ENCODE measurements around the gene RPL35A.
"Not testable (repeated sequence)": the region's sequence is repeated elsewhere in the genome, so short reads cannot be mapped to it uniquely, and the experiment has no call there.

The RPL35A gene

DNA sequence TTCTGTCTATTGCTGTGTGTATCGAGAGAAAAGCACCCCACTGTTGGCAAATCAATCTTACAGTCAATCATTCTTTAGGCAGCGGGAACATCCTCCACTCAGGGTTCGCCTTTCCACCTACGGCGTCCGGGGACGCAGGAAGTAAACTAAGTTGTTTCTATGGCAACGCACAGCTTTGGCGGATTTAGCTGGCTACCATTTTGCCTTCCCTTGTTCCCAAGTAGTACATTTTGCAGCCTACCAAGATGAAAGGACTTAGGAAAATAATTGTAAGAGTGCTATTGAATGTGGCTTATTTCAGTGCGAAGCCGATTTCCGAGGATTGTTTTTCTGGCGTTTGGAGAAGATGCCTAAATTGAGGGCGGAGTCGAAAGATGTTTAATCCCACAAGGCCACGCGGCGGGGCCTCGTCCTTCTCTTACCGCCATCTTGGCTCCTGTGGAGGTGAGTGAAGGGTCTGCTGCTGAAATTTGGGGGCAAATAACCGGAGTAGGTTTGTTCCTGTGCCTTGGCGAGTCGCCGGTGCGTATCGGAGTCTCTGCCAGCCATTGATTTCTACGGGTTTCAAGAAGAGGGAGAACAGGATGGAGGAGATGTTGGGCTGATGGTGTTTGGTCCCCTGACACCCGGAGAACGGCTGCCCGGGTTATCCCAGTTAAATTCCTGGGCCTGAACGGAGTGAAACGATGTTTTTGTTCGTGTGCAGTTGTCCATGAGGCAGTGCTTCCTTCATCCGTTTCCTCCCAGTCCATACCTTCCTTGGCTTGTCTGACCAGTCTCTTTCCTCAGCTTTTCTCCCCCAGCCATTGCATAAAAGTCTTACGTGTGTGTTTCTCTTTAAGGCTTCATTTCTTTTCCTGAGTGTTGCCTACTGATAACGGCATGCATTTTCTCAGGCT lies at the start of gene RPL35A:
RPL35A (plus strand) TSS at position 413 of the 899 bp plus-strand sequence. CDS start 778 bp downstream, outside the sequence.
- DNase-seq: peak; percentile 93

DNA sequence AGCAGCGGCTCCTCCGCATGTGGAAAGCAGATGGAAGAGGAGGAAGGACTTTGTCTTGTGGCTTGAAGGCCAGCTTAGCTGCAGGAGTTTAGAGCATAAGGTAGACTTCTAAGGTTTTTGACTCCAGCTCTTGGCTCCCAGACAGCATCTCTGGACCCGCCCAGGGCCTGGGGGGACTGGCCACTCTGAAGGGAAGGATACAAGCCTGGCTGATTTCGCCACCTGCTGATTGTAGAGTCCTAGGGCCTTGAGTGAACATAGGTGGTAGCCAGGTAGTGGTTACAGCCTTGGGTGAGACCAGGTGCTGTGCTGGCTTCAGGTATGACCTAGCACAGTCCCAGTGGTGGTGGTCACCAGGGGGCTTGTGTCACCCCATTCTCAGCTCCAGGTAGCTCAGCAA lies 48.4 kb upstream of the RPL35A start:
- DNase-seq: no peak

DNA sequence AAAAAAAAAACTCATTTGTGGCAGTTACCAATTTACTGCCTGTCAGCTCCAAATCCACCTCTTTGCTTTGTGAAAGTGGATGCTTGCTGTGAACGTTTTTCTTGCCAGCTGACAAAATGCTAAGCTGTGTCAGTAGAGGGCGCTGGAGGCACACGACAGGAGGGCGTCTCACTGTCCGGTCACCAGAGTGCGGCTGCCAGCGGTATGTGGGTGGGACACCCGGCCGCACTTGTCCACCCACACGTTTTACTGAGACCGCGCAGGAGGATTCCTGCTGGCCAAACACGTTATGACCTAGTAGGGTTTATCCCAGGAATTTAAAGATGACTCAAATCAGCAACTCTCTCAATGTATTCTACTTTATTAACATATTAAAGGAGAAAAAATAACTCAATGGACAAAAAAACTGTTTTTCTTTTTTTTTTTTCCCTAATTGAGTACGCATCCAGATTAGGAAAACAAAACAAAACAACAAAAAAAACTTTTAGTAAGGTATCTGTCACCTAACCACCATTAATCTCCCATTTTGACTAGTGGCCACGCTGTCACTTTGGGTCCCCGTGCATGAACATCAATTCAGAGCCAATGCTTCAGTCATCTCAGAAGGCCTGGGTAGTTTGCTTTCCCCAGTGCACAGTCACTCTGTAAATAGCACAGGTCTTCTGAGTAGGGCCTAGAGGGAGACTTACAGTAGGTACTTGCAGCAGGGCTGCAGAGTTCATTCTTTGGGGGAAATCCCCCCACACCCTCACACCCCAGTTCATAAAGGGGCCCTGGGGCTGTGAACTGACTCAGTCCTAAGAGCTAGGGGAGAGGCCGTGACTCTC lies 43.8 kb upstream of the RPL35A start:
- DNase-seq: peak; percentile 92

DNA sequence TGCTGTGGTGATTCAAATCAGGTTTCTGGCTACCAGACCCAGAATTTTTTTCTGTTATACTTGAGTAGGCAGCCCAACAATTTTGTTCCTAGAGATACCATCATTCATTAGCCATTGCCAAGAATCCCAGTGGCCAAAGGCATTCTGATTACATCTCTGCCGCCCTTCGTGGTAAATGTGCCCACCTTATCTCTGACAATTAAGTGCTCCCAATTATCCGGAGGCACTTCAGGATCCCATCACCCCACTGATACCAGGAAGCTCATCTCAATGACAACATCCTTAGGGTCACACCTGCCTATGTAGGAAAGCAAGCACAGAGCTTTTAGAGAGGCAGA lies 43.2 kb upstream of the RPL35A start:
- DNase-seq: no peak

DNA sequence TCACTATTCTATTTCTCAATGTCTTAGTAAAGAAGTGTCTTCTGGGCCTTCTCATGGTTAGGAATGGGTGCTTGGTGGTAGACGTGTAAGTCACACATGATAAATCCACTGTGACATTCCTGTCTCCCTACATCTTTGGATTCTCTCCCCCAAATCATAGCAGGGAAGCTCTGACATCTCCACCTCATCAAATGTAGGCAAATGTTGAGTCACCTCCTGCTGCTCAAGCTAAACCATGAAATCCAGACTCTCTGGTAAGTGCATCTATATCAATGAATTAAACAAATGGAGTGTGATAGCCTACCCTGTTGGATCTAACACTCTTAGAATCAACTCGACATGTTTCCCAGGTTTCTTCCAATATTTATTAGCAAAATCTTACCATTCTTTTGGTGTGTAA lies 42.8 kb upstream of the RPL35A start:
- DNase-seq: peak; percentile 7

DNA sequence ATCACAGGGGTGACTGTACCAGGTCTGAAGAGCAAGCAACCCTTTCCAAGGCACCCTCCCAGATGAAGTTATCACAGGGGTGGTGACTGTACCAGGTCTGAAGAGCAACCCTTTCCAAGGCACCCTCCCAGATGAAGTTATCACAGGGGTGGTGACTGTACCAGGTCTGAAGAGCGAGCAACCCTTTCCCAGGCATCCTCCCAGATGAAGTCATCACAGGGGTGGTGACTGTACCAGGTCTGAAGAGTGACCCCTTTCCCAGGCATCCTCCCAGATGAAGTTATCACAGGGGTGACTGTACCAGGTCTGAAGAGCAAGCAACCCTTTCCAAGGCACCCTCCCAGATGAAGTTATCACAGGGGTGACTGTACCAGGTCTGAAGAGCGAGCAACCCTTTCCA lies 41.4 kb upstream of the RPL35A start:
- peak; percentile 4 for DNase-seq

DNA sequence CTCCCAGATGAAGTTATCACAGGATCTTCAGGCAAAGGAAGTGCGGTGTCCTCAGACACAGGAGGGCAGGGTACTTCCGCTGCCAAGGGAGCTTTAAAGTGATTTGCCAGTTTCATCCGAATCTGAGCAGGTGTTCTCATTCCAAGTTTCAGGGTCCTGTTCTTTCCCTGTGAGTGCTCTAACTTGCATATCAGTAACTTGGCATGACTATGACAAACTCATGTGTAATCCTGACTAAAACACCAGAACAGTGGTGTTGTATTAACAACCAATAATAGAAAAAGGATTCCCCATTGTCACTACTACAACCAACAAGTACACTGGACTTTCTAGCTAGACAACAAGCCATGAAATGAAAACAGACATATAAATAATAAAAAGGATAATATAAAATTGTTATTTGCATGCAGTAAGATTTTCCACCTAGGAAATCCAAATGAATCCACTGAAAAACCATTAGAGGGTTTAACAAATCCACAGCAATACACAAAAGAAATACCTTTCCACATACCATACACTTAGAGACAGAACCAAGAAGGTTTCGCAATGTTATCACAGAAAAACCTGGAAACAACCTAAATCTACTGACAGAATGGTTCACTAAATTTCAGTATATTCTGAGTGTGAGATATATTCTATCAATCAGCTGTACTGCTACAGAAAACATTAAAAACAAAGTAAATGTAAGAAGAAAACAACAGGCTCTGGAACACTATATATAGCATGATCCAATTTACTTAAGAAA lies 40.9 kb upstream of the RPL35A start:
- no peak for DNase-seq

DNA sequence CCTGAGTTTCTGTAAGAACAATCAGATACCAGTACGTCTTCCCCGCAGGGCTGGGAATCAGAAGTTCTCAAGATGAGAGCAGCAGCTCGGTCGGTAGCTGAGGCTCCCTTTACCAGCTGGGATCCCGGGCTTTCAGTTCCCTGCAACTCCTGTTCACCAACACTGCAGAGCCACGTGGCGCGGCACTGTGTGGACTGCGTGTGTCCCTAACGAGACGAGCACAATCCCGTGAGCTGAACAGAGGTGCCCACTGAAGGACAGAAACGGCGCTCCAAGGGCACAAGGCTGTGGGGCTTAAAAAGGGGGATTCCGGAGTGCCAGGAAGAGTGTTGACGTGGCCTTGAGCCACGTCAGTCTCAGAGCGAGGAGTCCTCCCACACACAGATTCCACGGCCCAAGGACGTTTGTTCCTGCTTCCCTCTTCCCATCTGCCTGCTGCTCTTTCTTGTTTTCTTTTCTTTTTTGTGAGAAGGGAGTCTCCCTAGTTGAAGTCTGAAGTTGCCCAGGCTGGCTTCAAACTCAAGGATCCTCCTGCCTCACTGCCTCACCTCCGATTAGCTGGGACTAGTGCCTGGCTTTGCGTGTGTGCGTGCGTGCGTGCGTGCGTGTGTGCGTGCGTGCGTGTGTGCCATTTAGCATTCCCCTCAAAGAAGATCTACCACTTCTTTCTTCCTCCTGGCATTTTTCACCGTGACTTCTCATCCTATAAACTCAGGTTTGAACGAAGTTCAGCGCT lies 37.1 kb upstream of the RPL35A start:
- no peak for DNase-seq

DNA sequence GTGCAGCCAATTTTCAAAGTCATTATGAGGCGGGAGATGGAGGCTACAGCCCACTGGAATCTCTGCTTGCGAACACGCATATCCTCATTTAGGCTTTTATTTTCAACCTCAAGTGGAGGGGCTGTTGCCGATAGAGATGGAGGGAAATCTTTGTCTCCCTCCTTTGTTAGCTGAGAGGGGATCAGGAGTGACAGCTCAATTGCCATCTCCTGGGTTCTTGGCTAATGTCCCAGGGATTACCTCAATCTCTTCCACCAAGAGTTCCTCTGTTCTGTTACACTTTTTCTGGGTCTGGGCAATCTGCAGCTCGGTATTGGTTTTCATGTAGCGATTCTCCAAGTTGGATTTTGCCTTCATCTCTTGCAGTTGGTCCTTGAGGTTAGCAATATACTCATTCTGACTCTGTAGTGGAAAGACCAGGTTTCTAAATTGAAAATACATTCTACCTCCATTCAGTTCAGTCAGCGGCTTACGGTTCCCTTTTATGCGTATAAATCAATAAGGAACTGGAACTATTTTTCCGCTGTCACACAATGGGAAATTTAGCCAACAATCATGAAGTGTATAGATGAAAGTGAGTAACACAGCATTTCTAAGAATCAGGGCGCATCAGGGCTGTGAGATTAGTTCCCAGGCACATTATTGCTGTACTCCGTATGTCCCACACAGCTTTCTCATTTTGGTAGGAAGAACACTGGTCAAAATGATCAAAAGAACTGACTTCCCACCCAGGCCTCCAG lies 36.2 kb upstream of the RPL35A start:
- no peak for DNase-seq

DNA sequence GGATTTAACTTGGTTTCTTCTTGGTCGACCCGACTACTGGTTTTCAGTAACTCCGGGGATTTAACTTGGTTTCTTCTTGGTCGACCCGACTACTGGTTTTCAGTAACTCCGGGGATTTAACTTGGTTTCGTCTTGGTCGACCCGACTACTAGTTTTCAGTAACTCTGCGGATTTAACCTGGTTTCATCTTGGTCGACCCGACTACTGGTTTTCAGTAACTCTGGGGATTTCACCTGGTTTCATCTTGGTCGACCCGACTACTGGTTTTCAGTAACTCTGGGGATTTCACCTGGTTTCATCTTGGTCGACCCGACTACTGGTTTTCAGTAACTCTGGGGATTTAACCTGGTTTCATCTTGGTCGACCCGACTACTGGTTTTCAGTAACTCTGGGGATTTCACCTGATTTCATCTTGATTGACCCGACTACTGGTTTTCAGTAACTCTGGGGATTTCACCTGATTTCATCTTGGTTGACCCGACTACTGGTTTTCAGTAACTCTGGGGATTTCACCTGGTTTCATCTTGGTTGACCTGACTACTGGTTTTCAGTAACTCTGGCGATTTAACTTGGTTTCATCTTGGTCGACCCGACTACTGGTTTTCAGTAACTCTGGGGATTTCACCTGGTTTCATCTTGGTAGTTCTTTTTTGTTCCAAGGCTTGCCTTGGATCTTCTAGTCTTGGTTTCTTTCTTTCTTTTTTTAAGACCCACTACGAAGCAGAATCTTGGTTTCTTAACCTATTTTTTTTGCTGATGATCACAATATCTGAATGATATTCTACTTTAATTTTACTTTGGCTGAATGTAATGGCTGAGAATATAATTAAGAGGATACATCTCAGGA lies 28.3 kb upstream of the RPL35A start:
- DNase-seq: not testable (repeated sequence)

DNA sequence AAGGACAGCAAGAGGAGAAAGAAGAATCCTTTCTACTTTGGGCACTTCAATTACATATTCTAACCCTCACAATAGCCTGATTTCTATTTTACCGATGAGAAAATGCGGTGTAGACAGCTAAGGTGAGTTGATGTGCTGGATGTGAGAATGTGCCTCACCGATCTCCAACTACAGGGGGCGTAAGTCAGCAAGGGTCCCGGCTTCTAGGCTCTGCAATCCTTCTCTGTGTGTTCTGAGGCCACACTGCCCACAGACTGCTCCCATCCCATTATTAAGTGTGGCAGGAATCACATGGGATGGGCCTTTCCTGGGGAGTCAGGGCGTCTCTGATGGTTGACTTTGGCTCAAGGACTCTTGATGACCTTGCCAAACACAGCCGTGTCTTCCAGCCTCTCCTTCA lies 23.6 kb upstream of the RPL35A start:
- DNase-seq: no peak

DNA sequence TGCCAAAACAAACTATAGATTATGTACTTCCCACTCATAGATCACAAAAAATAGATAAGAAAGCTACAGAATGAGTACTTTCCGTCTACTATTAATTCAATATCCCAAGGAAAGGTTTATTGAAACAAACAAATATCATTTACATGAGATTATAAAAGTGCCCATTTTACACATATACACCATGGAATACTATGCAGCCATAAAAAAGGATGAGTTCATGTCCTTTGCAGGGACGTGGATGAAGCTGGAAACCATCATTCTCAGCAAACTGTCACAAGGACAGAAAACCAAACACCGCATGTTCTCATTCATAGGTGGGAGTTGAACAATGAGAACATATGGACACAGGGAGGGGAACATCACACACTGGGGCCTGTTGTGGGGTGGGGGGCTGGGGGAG lies 22.4 kb upstream of the RPL35A start:
- not testable (repeated sequence) for DNase-seq

DNA sequence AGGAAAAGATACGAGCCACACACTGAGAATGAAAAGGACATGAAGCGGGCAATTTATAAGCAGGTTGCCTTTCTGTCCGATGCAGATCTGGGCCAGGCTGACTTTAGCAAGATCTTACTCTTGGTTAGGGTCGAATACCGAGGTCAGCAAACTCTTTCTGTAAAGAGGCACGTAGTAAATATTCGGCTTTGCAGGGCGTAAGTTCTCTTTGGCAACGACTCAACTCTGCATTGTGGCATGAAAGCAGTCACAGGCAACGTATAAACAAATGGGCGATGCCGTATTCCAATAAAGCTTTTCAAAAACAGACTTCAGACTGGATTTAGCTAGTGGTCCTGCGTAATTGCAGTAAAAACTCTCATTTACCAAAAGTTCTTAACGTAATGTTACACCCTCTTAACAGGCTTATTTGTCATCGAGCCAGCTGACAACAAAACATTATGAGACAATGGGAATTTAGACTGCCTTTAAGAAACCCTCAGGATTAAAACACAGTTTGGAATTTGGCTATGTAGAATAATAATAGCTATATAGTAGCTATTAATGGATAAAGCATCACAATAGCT lies 13.1 kb upstream of the RPL35A start:
- DNase-seq: no peak

DNA sequence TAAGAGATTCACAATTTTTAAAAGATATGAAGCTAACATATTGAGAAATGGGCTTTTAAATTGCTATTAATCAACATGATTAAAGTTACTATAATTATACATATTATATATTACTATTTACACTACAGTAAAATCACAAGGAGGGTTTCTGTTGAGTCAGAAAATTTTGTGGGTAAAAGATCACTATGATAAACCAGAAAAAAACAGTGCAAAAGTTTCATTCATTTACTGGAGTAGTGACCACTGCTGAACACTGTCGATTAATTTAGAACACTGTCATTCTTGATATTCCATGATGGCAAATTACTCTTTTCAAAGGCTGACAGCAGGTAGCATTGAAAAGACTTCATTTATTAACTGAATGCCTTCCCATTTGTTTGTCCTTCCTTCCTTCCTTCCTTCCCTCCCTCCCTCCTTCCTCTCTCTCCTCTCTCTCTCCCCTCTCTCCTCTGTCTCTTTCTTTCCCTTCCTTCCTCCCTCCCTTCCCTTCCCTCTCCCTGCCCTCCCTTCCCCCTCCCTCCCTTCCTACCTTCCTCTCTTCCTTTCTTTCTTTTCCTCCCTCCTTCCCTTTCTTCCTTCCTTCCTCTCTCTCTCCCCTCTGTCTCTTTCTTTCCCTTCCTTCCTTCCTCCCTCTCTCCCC lies 9.1 kb upstream of the RPL35A start:
- no peak for DNase-seq

DNA sequence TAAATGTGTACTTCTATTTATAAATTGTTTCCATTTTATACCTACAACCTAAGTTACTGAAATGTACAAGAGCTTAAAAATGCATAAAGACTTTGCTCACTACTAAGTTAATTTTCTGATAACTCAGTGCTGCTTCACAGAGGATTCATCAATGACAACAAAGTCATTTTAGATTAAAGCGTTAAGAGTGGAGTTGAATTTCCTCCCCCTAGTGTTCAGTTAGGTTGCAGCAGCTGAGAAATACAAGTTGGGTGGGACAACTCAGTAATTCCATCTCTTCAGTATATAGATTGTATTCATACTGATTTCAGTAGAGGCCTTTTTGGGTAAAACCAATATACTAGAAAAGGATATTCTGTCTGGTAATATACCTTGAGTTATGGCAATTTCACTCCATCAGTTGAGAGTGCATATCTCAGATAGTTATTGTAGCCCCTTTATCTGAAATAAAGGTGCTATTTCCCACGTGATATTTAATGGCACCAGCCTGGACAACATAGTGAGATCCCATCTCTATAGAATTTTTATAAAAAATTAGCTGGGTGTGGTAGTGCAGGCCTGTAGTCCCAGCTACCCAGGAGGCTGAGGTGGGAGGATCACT lies 6.9 kb upstream of the RPL35A start:
- peak; percentile 43 for DNase-seq

DNA sequence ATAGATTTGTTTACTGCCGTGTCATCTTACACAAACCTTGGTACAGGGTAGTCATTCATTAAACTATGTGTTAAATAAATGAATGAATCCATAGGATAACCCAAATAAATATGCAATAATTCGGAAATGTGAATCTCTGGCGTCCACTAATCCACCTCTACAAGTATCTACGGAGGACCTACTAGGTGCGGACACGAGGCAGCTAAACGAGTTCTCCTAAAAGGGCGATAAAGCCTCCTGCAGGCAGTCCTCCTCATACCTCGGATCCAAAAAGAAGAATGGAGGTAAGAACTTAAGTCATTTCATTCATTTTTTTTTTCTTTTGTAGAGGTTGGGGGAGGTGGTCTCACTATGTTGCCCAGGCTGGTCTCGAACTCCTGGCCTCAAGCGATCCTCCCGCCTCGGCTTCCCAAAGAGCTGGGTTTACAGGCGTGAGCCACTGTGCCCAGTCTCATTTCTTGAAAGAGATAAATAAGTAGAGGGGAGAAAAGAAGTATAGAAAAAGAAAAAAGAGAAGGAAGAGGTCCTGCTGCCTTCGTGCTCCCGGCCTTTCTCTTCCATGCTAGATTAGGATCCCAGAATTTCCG lies 706 bp upstream of the RPL35A start:
- no peak for DNase-seq

DNA sequence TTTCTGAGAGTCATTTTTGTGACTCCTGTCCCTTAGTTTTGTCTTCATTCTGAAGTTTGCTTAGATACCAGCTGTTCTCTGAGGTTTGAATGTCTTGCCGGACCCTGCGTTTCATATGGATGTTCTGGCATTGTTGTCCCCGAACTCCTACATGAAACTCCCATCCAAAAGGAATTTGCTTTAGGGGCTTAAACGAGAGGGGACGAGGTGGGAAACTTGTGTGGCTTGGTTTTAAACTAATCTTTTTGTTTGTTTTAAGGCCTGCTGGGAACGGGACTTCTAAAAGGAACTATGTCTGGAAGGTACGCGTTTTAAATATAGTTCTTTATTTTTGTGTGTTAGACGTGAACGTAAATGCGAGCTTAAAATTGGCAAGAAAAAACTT lies 679 bp downstream of the RPL35A start:
- no peak for DNase-seq

DNA sequence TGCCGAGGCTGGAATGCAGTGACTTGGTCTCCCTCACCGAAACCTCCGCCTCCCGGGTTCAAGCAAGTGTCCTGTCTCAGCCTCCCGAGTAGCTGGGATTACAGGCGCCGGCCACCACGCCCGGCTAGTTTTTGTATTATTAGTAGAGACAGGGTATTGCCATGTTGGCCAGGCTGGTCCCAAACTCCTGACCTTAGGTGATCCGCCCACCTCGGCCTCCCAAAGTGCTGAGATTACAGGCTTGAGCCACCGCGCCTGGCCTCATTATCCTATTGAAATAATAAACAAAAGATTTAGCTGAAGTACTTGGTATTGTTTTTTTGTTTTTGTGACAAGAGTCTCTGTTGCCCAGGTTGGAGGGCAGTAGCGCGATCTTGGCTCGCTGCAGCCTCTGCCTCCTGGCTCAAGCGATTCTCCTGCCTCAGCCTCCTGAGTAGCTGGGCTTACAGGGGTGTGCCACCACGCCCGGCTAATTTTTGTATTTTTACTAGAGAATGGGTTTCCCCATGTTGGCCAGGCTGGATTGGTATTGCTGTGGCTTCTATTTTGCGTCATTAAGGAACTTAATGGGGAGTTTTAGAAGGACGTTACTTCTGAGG lies 1.5 kb downstream of the RPL35A start:
- DNase-seq: no peak

DNA sequence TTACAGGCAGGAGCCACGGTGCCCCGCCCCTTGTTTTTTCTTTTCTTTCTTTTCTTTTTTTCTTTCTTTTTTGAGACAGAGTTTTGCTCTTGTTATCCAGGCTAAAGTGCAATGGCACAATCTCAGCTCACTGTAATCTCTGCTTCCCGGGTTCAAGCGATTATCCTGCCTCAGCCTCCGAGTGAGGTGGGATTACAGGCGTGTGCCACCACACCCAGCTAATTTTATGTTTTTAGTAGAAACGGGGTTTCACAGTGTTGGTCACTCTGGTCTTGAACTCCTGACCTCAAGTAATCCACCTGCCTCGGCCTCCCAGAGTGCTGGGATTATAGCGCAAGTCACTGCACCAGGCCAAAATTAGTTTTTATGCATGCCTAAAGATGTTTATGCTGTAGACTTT lies 2.5 kb downstream of the RPL35A start:
- no peak for DNase-seq
